Upper lobe of left lung (tissue), 4 donors: Measurements from ENCODE around the gene MAML2.

ENCODE experiments used
- CTCF ChIP-seq, 6 experiments: fragments of 450-650 bp in 4 of 6; fragments of 200-600 bp in 2 of 6; sonication (generic) in 2 of 6; IDR thresholded peaks; one replicate each; pipeline ENCODE4 v1.5.1; 2016 to 2019; ENCODE audit warnings: antibody characterized with exemption in 6 of 6
- POLR2A ChIP-seq, 4 donors: fragments of 450-650 bp; IDR thresholded peaks; one replicate each; pipeline ENCODE4 v1.5.1; 2016 to 2017; ENCODE audit warnings: antibody characterized with exemption in 4 of 4, mild to moderate bottlenecking in 2 of 4
- POLR2AphosphoS5 ChIP-seq, 2 donors: sonication (generic); formaldehyde crosslinking; IDR thresholded peaks; one replicate each; pipeline ENCODE4 v1.5.1; 2017; ENCODE audit warnings: antibody characterized with exemption in 2 of 2

- TF ChIP-seq CTCF (IDR thresholded peaks at IDR 0.05) (no peak), POLR2AphosphoS5 (IDR thresholded peaks at IDR 0.05) (no peak), POLR2A (IDR thresholded peaks at IDR 0.05) (no peak)
Observed at GRCh38 chr11:96134602-96135001, 208.4 kb downstream of the MAML2 start.
